A375 (cell line): ENCODE data around the gene GALNT10. TPM values are rescaled to one million over a fixed set of nuclear protein-coding genes. Genes with fewer than 3 reads are reported as not detected.

Source experiments
- small RNA-seq: library from RNA; depleted of rRNA; stranded (forward); fragments of <200 nt; gene quantifications from one replicate; pipeline ENCODE3, GENCODE V24; 2014
- total RNA-seq: library from RNA; depleted of rRNA; stranded (reverse); fragments of >200 nt; shearing (Covaris generic); gene quantifications from 2 replicates; pipeline ENCODE4 v1.2.3, GENCODE V29; 2014; rRNA removed

GALNT10 gene
- total RNA-seq = 9.1 and 12.7 TPM in 2 replicates

GRCh38 chr5:154190595-154191304 is at the start of gene GALNT10:
Gene GALNT10, plus strand, starts transcription at chr5:154190733. Its CDS starts 134 bp downstream, at chr5:154190867.

GRCh38 chr5:154445422-154446194 is 255.1 kb downstream of the GALNT10 start, which contains the start of gene SAP30L:
Gene SAP30L, plus strand, starts transcription at chr5:154445997. Its CDS starts 608 bp downstream, at chr5:154446605.

Small RNA genes lying within 50 kb of the gene (small RNA-seq; reads per million reads assigned to genes)
- gene MIR1294 = not detected
- gene RN7SL655P = not detected

Other genes with a start within 250 kb of the GALNT10 start
- 22.6 and 23.7 TPM in 2 replicates for gene FAM114A2, start 151.8 kb upstream of the GALNT10 start, total RNA-seq
- gene MFAP3, start 151.8 kb upstream of the GALNT10 start, total RNA-seq = 27.3 and 28.8 TPM in 2 replicates